B cell (primary cell): Measurements from ENCODE around the gene EYS.

ENCODE experiments used
- CTCF ChIP-seq: fragments of 200-600 bp; IDR thresholded peaks from one replicate; pipeline ENCODE4 v1.8.0; 2022; ENCODE audit warnings: antibody characterized with exemption, mild to moderate bottlenecking
- EZH2 ChIP-seq: IDR thresholded peaks from 2 replicates; pipeline ENCODE4 v1.6.1; 2012; ENCODE audit warnings: borderline replicate concordance, low read depth, mild to moderate bottlenecking, moderate library complexity, low read length; ENCODE audit not compliant: insufficient read depth, poor library complexity, severe bottlenecking

DNA sequence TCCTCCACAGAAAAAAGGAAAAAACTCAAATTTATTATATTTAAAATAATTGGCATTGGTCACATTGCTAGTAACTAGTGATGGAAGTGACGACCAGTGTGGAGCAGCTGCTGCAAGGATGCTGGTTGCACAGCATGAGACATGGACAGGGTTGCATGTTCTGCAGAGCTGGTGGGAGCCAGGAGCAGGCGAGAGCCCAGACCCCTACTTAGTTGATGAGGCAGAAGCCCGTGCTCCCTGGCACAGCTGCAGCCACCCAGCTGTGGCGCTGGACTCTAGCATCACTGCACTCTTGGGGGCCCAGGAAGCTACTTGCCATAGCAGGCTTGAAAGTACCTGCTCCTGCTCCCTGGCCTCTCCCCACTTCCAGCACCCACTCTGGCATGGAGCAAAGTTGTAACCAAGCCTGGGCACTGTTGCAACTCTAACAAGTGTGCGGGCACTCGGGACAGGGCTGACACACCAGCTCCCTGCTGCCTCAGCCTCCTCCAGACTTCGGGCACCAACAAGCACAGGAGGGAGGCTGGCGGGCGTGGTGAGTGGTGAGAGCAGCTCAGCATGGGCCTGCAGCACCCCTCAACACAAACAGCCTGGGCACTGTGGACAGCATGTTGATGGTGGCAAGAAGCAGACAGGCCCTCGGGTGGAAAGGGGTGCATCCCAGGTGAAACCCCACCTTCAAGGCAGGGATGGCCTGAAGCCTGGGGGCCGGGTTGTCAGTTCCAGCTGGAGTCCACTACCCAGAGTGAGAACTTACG lies 69.6 kb downstream of the EYS start:
- TF ChIP-seq CTCF (no peak), EZH2 (no peak)
